HCT116 (cell line): Measurements from ENCODE around the gene MYO7A. TPM values are rescaled to one million over a fixed set of nuclear protein-coding genes. Genes with fewer than 3 reads are reported as not detected.

ENCODE experiments used
- ATAC-seq: fragments of 200-7000 bp; cut with Tn5 transposase; 2 replicates; pipeline ENCODE4 v1.9.1; 2020; ENCODE audit warnings: mild to moderate bottlenecking, moderate library complexity
- BruUV-seq: library from RNA; stranded (reverse); fragments of 400-500 nt; replicated peaks from 2 replicates; lab custom pipeline; 2021; lab: Mats Ljungman, UMichigan
- CTCF ChIA-PET: fragments of 300-600 bp; sonication (Branson Sonifier 250); formaldehyde crosslinking; loops from one replicate; lab custom pipeline; 2021; ENCODE audit warnings: antibody characterized with exemption; lab: Charles Lee
- POLR2A ChIA-PET: fragments of 300-600, 350-600 bp; sonication (Branson Sonifier 250); formaldehyde crosslinking; loops from one replicate; lab custom pipeline; 2021; ENCODE audit warnings: antibody characterized with exemption; lab: Charles Lee
- RAD21 ChIA-PET, 2 experiments: fragments of 300-600 bp; sonication (Branson Sonifier 250); formaldehyde crosslinking; loops; one replicate each; lab custom pipeline; 2023; ENCODE audit warnings: low total read pairs in 2 of 2; ENCODE audit not compliant: uncharacterized antibody in 2 of 2, unreplicated experiment in 2 of 2, low non-redundant PET in 1 of 2; lab: Charles Lee
- DNase-seq: peaks from one replicate; pipeline ENCODE4 v3.0.0-alpha.2; 2010; ENCODE audit warnings: low read depth, low spot score
- H2AFZ ChIP-seq: fragments of 200-600 bp; shearing (Covaris generic), sonication (generic); 2 replicates; pipeline ENCODE4 v1.6.1; 2017; ENCODE audit warnings: low read depth, mixed run types, mixed read lengths, antibody characterized with exemption, low read length; ENCODE audit not compliant: poor library complexity, severe bottlenecking
- H3K27ac ChIP-seq: 2 replicates; pipeline ENCODE4 v1.5.1; 2012; ENCODE audit warnings: low read depth, low read length
- H3K27me3 ChIP-seq: fragments of 200-600 bp; sonication (generic); 2 replicates; pipeline ENCODE4 v1.6.1; 2016; ENCODE audit warnings: mixed run types, low read length, mixed read lengths; ENCODE audit not compliant: insufficient read depth
- H3K36me3 ChIP-seq, 2 experiments: fragments of 200-500 bp in 1 of 2; fragments of 200-600 bp in 1 of 2; sonication (Bioruptor generic) in 1 of 2; sonication (generic) in 1 of 2; 2 replicates each; pipeline versions ENCODE4 v1.5.1 to v1.6.1; 2014 to 2016; ENCODE audit warnings: low read length in 2 of 2, inconsistent platforms in 1 of 2, mixed read lengths in 1 of 2, mixed run types in 1 of 2; ENCODE audit not compliant: insufficient read depth in 2 of 2, control insufficient read depth in 1 of 2
- H3K4me1 ChIP-seq, 2 experiments: fragments of 200-600 bp in 1 of 2; sonication (generic) in 1 of 2; 2 replicates each; pipeline versions ENCODE4 v1.5.1 to v1.6.1; 2012 to 2017; ENCODE audit warnings: low read length in 2 of 2, inconsistent platforms in 1 of 2, mild to moderate bottlenecking in 1 of 2, mixed read lengths in 1 of 2, mixed run types in 1 of 2, moderate library complexity in 1 of 2; ENCODE audit not compliant: insufficient read depth in 2 of 2, control insufficient read depth in 1 of 2
- H3K4me2 ChIP-seq: fragments of 200-600 bp; sonication (generic); 2 replicates; pipeline ENCODE4 v1.6.1; 2017; ENCODE audit warnings: mixed run types, low read length, mixed read lengths
- H3K4me3 ChIP-seq, 2 experiments: fragments of 200-600 bp in 1 of 2; sonication (generic) in 1 of 2; replicated peaks in 1 of 2; 2 replicates each; pipeline ENCODE4 v1.5.1; 2011 to 2016; ENCODE audit warnings: low read length in 2 of 2, control low read depth in 1 of 2, low read depth in 1 of 2, mild to moderate bottlenecking in 1 of 2, mixed read lengths in 1 of 2, mixed run types in 1 of 2
- H3K79me2 ChIP-seq: fragments of 200-600 bp; sonication (generic); 2 replicates; pipeline ENCODE4 v1.6.1; 2017; ENCODE audit warnings: mild to moderate bottlenecking, mixed run types, low read length, moderate library complexity, mixed read lengths; ENCODE audit not compliant: insufficient read depth
- H3K9ac ChIP-seq: fragments of 200-600 bp; sonication (generic); 2 replicates; pipeline ENCODE4 v1.6.1; 2016; ENCODE audit warnings: low read length, mixed read lengths
- H3K9me2 ChIP-seq: fragments of 200-600 bp; sonication (generic), shearing (Covaris generic); 2 replicates; pipeline ENCODE4 v1.6.1; 2017; ENCODE audit warnings: mixed run types, mild to moderate bottlenecking, moderate library complexity; ENCODE audit not compliant: insufficient read depth
- H3K9me3 ChIP-seq, 2 experiments: fragments of 200-500 bp in 1 of 2; fragments of 200-600 bp in 1 of 2; sonication (Bioruptor generic) in 1 of 2; sonication (generic) in 1 of 2; 2 replicates each; pipeline ENCODE4 v1.6.1; 2014 to 2017; ENCODE audit warnings: low read length in 2 of 2, mixed read lengths in 2 of 2, inconsistent platforms in 1 of 2, low read depth in 1 of 2, mild to moderate bottlenecking in 1 of 2, mixed run types in 1 of 2, moderate library complexity in 1 of 2; ENCODE audit not compliant: control insufficient read depth in 1 of 2, insufficient read depth in 1 of 2
- H4K20me1 ChIP-seq: fragments of 200-600 bp; sonication (generic), shearing (Covaris generic); 2 replicates; pipeline ENCODE4 v1.6.1; 2017; ENCODE audit warnings: mixed run types, mild to moderate bottlenecking, moderate library complexity; ENCODE audit not compliant: insufficient read depth
- ATF3 ChIP-seq: IDR thresholded peaks from 2 replicates; pipeline ENCODE4 v1.6.1; 2012
- CBX3 ChIP-seq: IDR thresholded peaks from 2 replicates; pipeline ENCODE4 v1.6.1; 2012; ENCODE audit warnings: low read depth
- CTCF ChIP-seq, 3 experiments: fragments of 200-600 bp in 1 of 3; sonication (generic) in 1 of 3; IDR thresholded peaks in 2 of 3; conservative IDR thresholded peaks in 1 of 3; 2 replicates each; pipeline ENCODE4 v1.5.1; 2012 to 2017; ENCODE audit warnings: low read depth in 2 of 3, low read length in 2 of 3, antibody characterized with exemption in 1 of 3, borderline replicate concordance in 1 of 3, control low read depth in 1 of 3, mild to moderate bottlenecking in 1 of 3, mixed read lengths in 1 of 3, mixed run types in 1 of 3, moderate library complexity in 1 of 3; ENCODE audit not compliant: insufficient read depth in 1 of 3
- EGR1 ChIP-seq: IDR thresholded peaks from 2 replicates; pipeline ENCODE4 v1.6.1; 2012; ENCODE audit warnings: low read depth
- ELF1 ChIP-seq: IDR thresholded peaks from 2 replicates; pipeline ENCODE4 v1.6.1; 2012; ENCODE audit warnings: low read depth, borderline replicate concordance
- EZH2phosphoT487 ChIP-seq: fragments of 200-600 bp; IDR thresholded peaks from 2 replicates; pipeline ENCODE4 v1.6.1; 2018; ENCODE audit warnings: antibody characterized with exemption, borderline replicate concordance
- JUND ChIP-seq: IDR thresholded peaks from 2 replicates; pipeline ENCODE4 v1.6.1; 2012
- MAX ChIP-seq: IDR thresholded peaks from 2 replicates; pipeline ENCODE4 v1.6.1; 2012
- POLR2A ChIP-seq: IDR thresholded peaks from 2 replicates; pipeline ENCODE4 v1.7.0; 2011; ENCODE audit warnings: borderline replicate concordance; ENCODE audit not compliant: insufficient read depth, insufficient read length; ENCODE audit errors: extremely low read depth
- POLR2AphosphoS5 ChIP-seq: IDR thresholded peaks from 2 replicates; pipeline ENCODE4 v1.6.1; 2011; ENCODE audit warnings: mild to moderate bottlenecking, low read depth, low read length, moderate library complexity
- RAD21 ChIP-seq: IDR thresholded peaks from 2 replicates; pipeline ENCODE4 v1.6.1; 2012; ENCODE audit warnings: low read depth, mild to moderate bottlenecking
- REST ChIP-seq: IDR thresholded peaks from 2 replicates; pipeline ENCODE4 v1.6.1; 2012; ENCODE audit warnings: low read depth
- SIN3A ChIP-seq: IDR thresholded peaks from 2 replicates; pipeline ENCODE4 v1.6.1; 2012; ENCODE audit warnings: low read depth
- TCF7L2 ChIP-seq: IDR thresholded peaks from 2 replicates; pipeline ENCODE4 v1.7.0; 2011; ENCODE audit warnings: borderline replicate concordance, inconsistent platforms; ENCODE audit not compliant: insufficient read depth, insufficient read length; ENCODE audit errors: extremely low read depth
- YY1 ChIP-seq: IDR thresholded peaks from 2 replicates; pipeline ENCODE4 v1.6.1; 2011; ENCODE audit warnings: low read length, low read depth, moderate library complexity, mild to moderate bottlenecking; ENCODE audit not compliant: insufficient replicate concordance; ENCODE audit errors: extremely low read depth
- ZBTB33 ChIP-seq: IDR thresholded peaks from 2 replicates; pipeline ENCODE4 v1.6.1; 2011; ENCODE audit warnings: mild to moderate bottlenecking, low read length, moderate library complexity; ENCODE audit not compliant: insufficient replicate concordance; ENCODE audit errors: extremely low read depth
- ZFX ChIP-seq: fragments of 450-650 bp; IDR thresholded peaks from 2 replicates; pipeline ENCODE4 v1.6.1; 2017
- ZNF274 ChIP-seq: fragments of 200-500 bp; sonication (Bioruptor generic); IDR thresholded peaks from 2 replicates; pipeline ENCODE4 v1.6.1; 2014; ENCODE audit warnings: mild to moderate bottlenecking, low read depth, low read length, inconsistent platforms
- intact Hi-C: fragments of 100-400 bp; cut with micrococcal nuclease; formaldehyde crosslinking; loops from 2 replicates; pipeline ENCODE4 v1.10.0; 2022
- total RNA-seq: library from RNA; stranded (reverse); gene quantifications from one replicate; pipeline ENCODE4 v1.2.1, GENCODE V29; 2021; ENCODE audit not compliant: unreplicated experiment

MYO7A gene
- total RNA-seq, 1 experiment from 2014 or later = 1.8 TPM

GRCh38 chr11:77146261-77147035 lies 18.4 kb downstream of the MYO7A start:
- TF ChIP-seq EZH2phosphoT487 (no peak), MAX (no peak), SIN3A (no peak), ZNF274 (no peak), ZBTB33 (no peak), JUND (no peak), ELF1 (no peak), CTCF (IDR thresholded peaks at IDR 0.05 in 2 of 3, conservative IDR thresholded peaks at IDR 0.05 in 1 of 3; ENCODE audit: borderline replicate concordance in 1 of 3, insufficient read depth in 1 of 3, low read depth in 2 of 3, low read length in 2 of 3) (no peak), EGR1 (no peak), YY1 (no peak), POLR2AphosphoS5 (no peak), RAD21 (no peak), TCF7L2 (no peak), CBX3 (no peak), REST (no peak), ZFX (no peak), POLR2A (no peak), ATF3 (no peak)
- CTCF ChIA-PET = interaction anchor here (1.7 kb wide), 1 partner anchor 19 kb away, joined by 5 read pairs; no protein-coding TSS in a partner anchor

More at GRCh38 chr11:77146261-77147035, 18.4 kb downstream of the MYO7A start:
- Histone ChIP-seq H3K4me1 (peaks cover 0 to 5% of the 10 kb centered on the region in 2 experiments; a peak in 1 of 4 replicates), H3K9me2 (no peaks in the 10 kb centered on the region), H4K20me1 (no peaks in the 10 kb centered on the region), H2AFZ (no peak overlapping the region), H3K9me3 (no peaks in the 10 kb centered on the region), H3K36me3 (no peaks in the 10 kb centered on the region), H3K4me3 (no peak overlapping the region), H3K9ac (no peak overlapping the region), H3K27ac (no peak overlapping the region), H3K27me3 (no peaks in the 10 kb centered on the region), H3K4me2 (no peak overlapping the region), H3K79me2 (no peaks in the 10 kb centered on the region)
- ATAC-seq (0 out of 2 replicates have a peak, but pooled peaks have one; percentile 28), DNase-seq (no peak)
- BruUV-seq = no TSS peak
- POLR2A ChIA-PET = no interaction called here
- RAD21 ChIA-PET = no interaction called here
- intact Hi-C loops = no loop called here
